Measurements from ENCODE around the gene TRERF1. TPM values are rescaled to one million over a fixed set of nuclear protein-coding genes. Genes with fewer than 3 reads are reported as not detected.

Gene TRERF1
- total RNA-seq, 4 donors from 2014 or later, result 0.47 to 0.87 (median 0.50) TPM

DNA sequence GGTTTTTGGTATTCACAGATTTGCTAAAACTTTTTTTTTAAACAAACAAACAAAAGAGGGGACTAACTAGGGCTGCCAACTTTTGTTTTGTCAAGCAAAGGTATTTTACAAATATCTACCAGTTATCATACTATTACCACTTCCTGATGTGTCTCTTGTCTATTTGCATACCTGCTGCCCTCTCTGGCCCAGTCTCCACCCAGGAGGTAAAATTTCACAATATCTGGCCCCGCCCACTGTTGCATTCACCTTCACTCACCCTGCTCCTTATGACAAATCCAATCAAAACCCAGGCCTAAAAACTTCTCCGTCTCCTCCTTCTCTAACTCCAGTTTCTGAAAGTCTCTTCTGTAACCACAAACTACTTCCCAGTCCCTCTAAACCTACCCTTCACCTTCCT is 82.2 kb downstream of the TRERF1 start:
- H3K27ac ChIP-seq, result no peak overlapping the region
- H3K27me3 ChIP-seq, result no peaks in the 10 kb centered on the region
- in situ Hi-C loops (cut with MboI; ENCODE audit: low sequenced_read_pairs in 4 of 4), result no loop called here
- DNase-seq (no peak), ATAC-seq (no peak)
- TF ChIP-seq CTCF (IDR thresholded peaks at IDR 0.05 in 4 of 5, conservative IDR thresholded peaks at IDR 0.05 in 1 of 5), result no peak
- TF ChIP-seq POLR2A (IDR thresholded peaks at IDR 0.05), result no peak
- no peaks in the 10 kb centered on the region for H3K36me3 ChIP-seq
- no peak overlapping the region for H3K4me3 ChIP-seq
- intact Hi-C loops (cut with DNase I; ENCODE audit: low total_unique reads), result no loop called here
- no peaks in the 10 kb centered on the region for H3K9me3 ChIP-seq
- no peaks in the 10 kb centered on the region for H3K4me1 ChIP-seq

DNA sequence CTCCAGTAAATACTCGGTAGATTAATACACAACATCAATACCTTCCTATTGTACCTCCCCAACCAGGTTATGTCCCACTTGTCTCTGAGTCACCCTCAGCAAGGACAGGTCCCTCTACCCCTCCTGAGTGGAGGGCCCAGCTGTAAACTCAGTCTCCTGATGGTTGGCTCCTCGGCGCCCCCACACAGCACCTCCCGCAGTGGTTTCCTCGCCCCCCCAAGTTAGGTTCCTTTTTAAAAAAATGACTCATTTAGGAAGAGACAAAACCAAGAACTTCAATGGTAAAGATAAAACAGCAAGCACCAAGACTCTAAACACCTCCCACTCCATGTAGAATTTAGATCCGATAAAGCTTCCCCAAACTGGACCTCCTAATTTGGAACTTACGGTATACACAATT is 83.5 kb downstream of the TRERF1 start:
- no peaks in the 10 kb centered on the region for H3K27me3 ChIP-seq
- no peak overlapping the region for H3K27ac ChIP-seq
- H3K4me3 ChIP-seq, result no peak overlapping the region
- DNase-seq (no peak), ATAC-seq (no peak)
- H3K4me1 ChIP-seq, result no peaks in the 10 kb centered on the region
- no peaks in the 10 kb centered on the region for H3K9me3 ChIP-seq
- intact Hi-C loops (cut with DNase I; ENCODE audit: low total_unique reads), result no loop called here
- no peaks in the 10 kb centered on the region for H3K36me3 ChIP-seq
- in situ Hi-C loops (cut with MboI; ENCODE audit: low sequenced_read_pairs in 4 of 4), result no loop called here
- TF ChIP-seq POLR2A (IDR thresholded peaks at IDR 0.05) (no peak), CTCF (IDR thresholded peaks at IDR 0.05 in 4 of 5, conservative IDR thresholded peaks at IDR 0.05 in 1 of 5) (no peak)

DNA sequence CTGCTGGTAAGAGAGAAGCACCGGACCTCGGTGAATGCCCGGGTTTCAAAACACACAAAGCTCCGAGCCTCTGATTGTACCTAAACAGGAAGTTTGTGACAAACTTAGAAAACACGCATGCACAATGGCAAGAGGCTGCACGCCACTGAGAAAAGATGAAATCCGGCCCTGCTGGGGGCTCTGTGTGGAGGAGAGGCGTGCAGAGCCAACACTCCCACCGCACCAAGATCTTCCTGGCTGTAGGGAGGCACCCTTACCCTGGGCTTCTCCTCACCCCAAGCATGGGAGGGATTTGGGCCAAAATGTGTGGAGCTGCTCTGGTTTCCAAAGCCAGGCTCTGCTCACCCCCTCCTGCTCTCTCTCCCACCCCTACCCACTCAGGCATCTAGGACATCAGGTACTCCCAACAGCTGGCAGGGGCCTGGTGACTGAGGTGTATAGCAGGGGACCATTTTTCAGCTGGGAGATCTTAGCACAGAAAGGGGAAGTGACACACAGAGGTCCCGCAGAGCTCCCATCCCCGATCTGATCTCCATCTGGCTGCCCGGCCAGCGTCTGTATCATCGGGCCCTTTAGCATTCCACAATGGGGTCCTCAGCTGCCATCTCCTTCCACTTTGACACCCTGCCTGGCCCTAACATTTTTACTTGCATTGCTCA is 84.2 kb downstream of the TRERF1 start:
- in situ Hi-C loops (cut with MboI; ENCODE audit: low sequenced_read_pairs in 4 of 4) (no loop called here), intact Hi-C loops (cut with DNase I; ENCODE audit: low total_unique reads) (no loop called here)
- DNase-seq (no peak), ATAC-seq (no peak)
- Histone ChIP-seq H3K4me1 (no peaks in the 10 kb centered on the region), H3K36me3 (no peaks in the 10 kb centered on the region), H3K27me3 (no peaks in the 10 kb centered on the region), H3K4me3 (no peak overlapping the region), H3K9me3 (no peaks in the 10 kb centered on the region), H3K27ac (no peak overlapping the region)
- no peak for TF ChIP-seq CTCF (IDR thresholded peaks at IDR 0.05 in 4 of 5, conservative IDR thresholded peaks at IDR 0.05 in 1 of 5)
- no peak for TF ChIP-seq POLR2A (IDR thresholded peaks at IDR 0.05)

- Histone ChIP-seq H3K9me3 (no peaks in the 10 kb centered on the region), H3K36me3 (no peaks in the 10 kb centered on the region), H3K27me3 (no peaks in the 10 kb centered on the region), H3K4me3 (no peak overlapping the region), H3K4me1 (no peaks in the 10 kb centered on the region), H3K27ac (no peak overlapping the region)
- in situ Hi-C loops (cut with MboI; ENCODE audit: low sequenced_read_pairs in 4 of 4), result no loop called here
- TF ChIP-seq CTCF (IDR thresholded peaks at IDR 0.05 in 4 of 5, conservative IDR thresholded peaks at IDR 0.05 in 1 of 5) (no peak), POLR2A (IDR thresholded peaks at IDR 0.05) (no peak)
- intact Hi-C loops (cut with DNase I; ENCODE audit: low total_unique reads), result no loop called here
- no peak for DNase-seq
- no peak for ATAC-seq
These were observed 84.8 kb downstream of the TRERF1 start for GRCh38 chr6:42366999-42367352.

Data from gastrocnemius medialis (tissue), 4 donors.